Stimulated activated CD4-positive, alpha-beta T cell treated with anti-CD3 and anti-CD28 coated beads, Interleukin-12 subunit alpha, Interleukin-12 subunit beta, amount 100 ng/mL, for 24 hours (primary cell): ENCODE data around the gene NAPSA.
A peak's percentile ranks its signal among the peaks of the same experiment; 100 is the strongest.
"Not testable (repeated sequence)": the region's sequence is repeated elsewhere in the genome, so short reads cannot be mapped to it uniquely, and the experiment has no call there.

ENCODE experiments used
- DNase-seq, 2 experiments: peaks; one replicate each; pipeline ENCODE4 v3.0.0-alpha.2; 2020; ENCODE audit warnings: low read depth in 2 of 2

The NAPSA gene

GRCh38 chr19:50361290-50362029 lies 4.0 kb downstream of the NAPSA start:
- no peak for DNase-seq

- no peak for DNase-seq
Observed at GRCh38 chr19:50359328-50359818, 6.1 kb downstream of the NAPSA start.

- peak; percentile 61 to 67 for DNase-seq
Observed at GRCh38 chr19:50358483-50359327, 6.7 kb downstream of the NAPSA start.

GRCh38 chr19:50357178-50358100 lies 8.0 kb downstream of the NAPSA start:
- peak; percentile 71 to 84 for DNase-seq

- DNase-seq, result no peak
Observed at GRCh38 chr19:50356691-50357177, 8.7 kb downstream of the NAPSA start.

GRCh38 chr19:50353487-50353880 lies 12.0 kb downstream of the NAPSA start:
- not testable (repeated sequence) for DNase-seq

GRCh38 chr19:50352242-50352641 lies 13.2 kb downstream of the NAPSA start:
- no peak for DNase-seq

DNA sequence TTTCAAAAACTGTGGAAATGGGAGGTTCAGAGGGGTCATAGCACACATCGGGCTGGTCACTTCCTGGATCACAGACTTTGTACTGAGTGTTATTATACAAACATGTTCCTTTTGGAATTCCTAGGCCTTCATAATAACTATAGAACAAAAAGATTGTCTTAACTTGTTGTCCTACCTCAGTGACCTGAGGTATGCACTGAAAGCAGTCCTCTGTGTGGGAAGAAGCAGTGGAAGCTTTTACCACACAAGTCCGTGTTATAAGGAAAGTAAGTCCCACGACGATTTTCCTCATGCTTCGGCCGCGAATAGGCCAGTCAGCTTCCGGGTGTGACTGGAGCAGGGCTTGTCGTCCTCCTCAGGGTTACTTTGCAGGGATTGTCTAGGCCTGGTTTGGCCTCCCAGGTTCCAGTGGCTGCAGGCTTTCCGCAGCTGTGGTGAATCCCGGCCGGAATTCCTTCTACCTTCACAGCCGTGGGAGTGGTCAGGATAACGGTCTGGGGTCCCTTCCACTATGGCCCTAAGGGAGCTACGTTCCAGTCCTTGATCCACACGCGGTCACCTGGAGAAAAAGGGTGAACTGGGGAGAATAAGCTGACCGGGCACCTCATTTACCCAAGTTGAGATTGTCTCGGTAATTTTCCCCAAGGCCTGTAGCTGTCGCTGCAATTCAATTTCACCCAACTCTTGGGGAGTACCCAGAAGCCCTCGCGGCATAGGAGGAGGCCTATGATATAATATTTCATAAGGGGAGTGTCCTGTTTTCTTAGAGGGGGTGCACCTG lies 16.0 kb downstream of the NAPSA start:
- DNase-seq, result no peak

DNA sequence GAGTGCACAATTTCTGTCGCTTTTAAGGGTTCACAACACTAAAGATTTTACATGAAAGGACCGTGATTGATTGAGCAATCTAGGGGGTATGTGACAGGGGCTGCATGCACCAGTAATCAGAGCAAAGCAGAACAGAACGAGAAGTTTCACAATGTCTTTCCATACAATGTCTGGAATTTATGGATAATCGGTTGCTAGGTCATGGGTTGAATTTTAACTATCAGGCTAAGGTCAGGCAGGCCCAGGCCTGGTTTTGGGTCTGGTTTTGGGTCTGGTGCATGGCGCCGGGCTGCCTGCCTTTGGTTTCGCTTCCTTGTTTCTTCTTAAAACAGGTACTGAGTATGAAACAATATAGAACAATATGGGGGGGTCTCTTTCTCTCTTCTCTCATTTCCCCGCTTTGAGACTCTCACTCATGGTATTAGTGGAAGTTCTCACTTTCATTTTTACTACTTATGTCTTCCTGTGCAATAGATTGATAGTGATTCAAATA lies 18.3 kb downstream of the NAPSA start:
- DNase-seq, result not testable (repeated sequence)

- DNase-seq, result no peak
Observed at GRCh38 chr19:50344661-50345318, 20.6 kb downstream of the NAPSA start.

DNA sequence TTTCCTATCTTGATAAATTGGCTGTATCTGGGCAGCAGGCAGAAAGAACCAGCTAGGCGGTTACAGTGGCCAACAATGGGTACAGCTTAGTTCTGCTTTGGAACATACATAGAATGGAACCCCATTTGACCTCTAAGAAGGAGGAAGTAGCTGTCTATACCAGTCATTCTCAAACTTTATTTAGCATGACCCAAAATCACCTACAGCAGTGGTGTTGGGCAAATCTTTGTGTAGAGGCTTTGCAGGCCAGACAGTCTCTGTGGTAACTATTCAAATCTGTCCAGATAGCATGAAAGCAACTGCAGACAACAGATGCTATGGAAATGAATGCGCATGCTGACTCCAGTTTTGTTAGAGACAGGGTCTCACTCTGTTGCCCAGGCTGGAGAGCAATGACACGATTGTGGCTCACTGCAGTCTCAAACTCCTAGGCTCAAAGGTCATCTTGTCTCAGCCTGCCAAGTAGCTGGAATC lies 24.3 kb downstream of the NAPSA start:
- no peak for DNase-seq

- no peak for DNase-seq
Observed at GRCh38 chr19:50340331-50340730, 25.1 kb downstream of the NAPSA start.

GRCh38 chr19:50337031-50337430 lies 28.4 kb downstream of the NAPSA start:
- DNase-seq, result not testable (repeated sequence)

DNA sequence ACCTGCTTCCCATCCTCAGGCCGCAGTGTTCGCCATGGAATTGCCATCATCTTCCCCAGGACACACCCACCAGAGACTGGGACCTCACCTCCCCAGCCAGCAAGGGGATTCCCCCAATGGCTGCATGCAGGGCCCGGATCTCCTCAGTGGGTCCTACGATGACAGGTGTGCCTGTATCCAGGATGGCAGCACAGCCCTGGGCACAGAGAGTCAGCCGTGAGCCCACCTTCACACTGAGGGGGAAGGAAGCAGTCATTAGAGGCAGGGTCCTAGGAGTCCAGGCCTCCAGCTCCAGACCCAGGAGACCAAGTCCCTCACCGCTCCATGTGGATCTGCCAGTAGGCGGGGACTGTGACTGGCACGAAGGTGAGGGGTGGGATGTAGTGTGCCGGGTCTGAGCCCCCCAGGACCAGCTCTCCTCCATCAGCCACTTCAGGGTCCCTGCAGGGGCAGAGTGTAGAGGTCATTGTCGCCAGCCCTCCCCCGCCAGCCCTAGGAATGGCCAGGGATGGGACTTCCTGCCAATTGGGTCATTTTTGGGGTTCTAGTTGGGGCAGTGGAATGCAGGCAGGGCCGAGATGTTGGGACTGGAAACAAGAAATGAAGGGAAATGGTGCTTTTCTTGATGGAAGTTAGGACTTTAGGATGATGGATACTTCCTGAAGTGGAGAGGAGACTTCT lies 30.6 kb downstream of the NAPSA start:
- DNase-seq, result no peak

DNA sequence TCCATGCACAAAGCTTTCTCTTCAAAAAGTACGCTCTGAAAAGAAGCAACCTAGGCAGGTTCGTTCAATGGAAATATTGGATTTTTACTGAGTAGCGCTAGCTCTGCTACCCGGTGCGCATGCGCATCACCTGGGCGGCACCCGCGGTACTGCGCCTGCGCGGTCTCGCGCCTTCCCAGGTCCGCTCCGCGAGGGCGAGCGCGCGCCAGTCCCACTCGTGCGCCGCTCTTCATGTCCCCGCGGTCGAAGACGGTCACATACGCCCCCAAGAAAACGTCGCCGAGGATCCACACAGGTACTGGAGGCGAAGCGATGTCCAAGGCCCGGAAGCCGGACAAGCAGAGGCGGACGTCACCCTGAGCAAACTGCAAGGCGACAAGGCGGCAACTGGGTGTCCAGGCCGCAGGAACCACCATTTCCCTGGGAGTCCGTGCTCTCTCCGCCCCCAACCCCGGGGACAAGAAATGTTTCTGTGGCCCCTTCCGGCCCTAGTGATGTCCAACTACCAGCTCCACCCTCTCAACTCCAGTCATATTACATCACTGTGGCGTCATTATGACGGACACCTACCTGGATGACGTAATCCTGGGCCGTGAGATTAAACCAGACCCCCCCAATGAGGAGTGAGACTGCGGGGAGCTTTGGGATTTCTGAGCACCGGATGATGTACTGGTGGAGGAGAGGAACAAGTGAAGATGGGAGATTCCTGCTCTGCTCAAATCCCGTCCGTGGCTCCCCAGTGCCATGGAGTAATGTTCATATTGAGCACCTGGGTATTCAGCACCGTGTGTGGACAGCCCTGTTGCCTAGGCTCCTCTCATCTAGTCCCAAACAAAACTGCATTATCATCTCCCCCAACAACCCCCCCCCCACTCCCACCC lies 31.5 kb downstream of the NAPSA start:
- peak; percentile 68 to 75 for DNase-seq

- DNase-seq, result peak; percentile 88 to 92
Observed at GRCh38 chr19:50333235-50333736, 32.2 kb downstream of the NAPSA start.

- no peak for DNase-seq
Observed at GRCh38 chr19:50332244-50333038, 33.0 kb downstream of the NAPSA start.

- no peak for DNase-seq
Observed at GRCh38 chr19:50331994-50332243, 33.5 kb downstream of the NAPSA start.
